Measurements from ENCODE around the gene CERK. TPM values are rescaled to one million over a fixed set of nuclear protein-coding genes. Genes with fewer than 3 reads are reported as not detected.

Gene CERK
- total RNA-seq, 4 donors from 2014 or later = 37.3 to 51.1 (median 48.0) TPM

GRCh38 chr22:46695346-46696228 lies 42.5 kb downstream of the CERK start:
- no peaks in the 10 kb centered on the region for H3K27me3 ChIP-seq
- H3K4me1 ChIP-seq = no peaks in the 10 kb centered on the region
- no peaks in the 10 kb centered on the region for H3K9me3 ChIP-seq
- no peak overlapping the region for H3K4me3 ChIP-seq
- TF ChIP-seq POLR2A (IDR thresholded peaks at IDR 0.05; ENCODE audit: low read depth) (no peak), EP300 (IDR thresholded peaks at IDR 0.05) (no peak), CTCF (IDR thresholded peaks at IDR 0.05) (no peak), POLR2AphosphoS5 (IDR thresholded peaks at IDR 0.05) (no peak)
- no peak overlapping the region for H3K27ac ChIP-seq (replicated peaks in 1 of 4)
- 94% methylated on average over 9 of the region's 25 CpGs for WGBS
- intact Hi-C loops (cut with DNase I) = no loop called here
- H3K36me3 ChIP-seq = peaks cover 77 to 100% (median 99%) of the 10 kb centered on the region in 4 donors
- DNase-seq (ENCODE audit: extremely low spot score) = no peak

GRCh38 chr22:46694416-46695170 lies 43.5 kb downstream of the CERK start:
- Histone ChIP-seq H3K27me3 (no peaks in the 10 kb centered on the region), H3K27ac (replicated peaks in 1 of 4) (no peak overlapping the region), H3K36me3 (peaks cover 75 to 100% (median 99%) of the 10 kb centered on the region in 4 donors), H3K9me3 (no peaks in the 10 kb centered on the region), H3K4me3 (no peak overlapping the region), H3K4me1 (no peaks in the 10 kb centered on the region)
- WGBS = 92% methylated on average over 12 of the region's 15 CpGs
- TF ChIP-seq CTCF (IDR thresholded peaks at IDR 0.05) (no peak), EP300 (IDR thresholded peaks at IDR 0.05) (no peak), POLR2AphosphoS5 (IDR thresholded peaks at IDR 0.05) (no peak), POLR2A (IDR thresholded peaks at IDR 0.05; ENCODE audit: low read depth) (no peak)
- DNase-seq (ENCODE audit: extremely low spot score) = no peak
- intact Hi-C loops (cut with DNase I) = no loop called here

- no peaks in the 10 kb centered on the region for H3K9me3 ChIP-seq
- H3K4me1 ChIP-seq = no peaks in the 10 kb centered on the region
- no peaks in the 10 kb centered on the region for H3K27me3 ChIP-seq
- no peak overlapping the region for H3K27ac ChIP-seq (replicated peaks in 1 of 4)
- TF ChIP-seq POLR2AphosphoS5 (IDR thresholded peaks at IDR 0.05) = no peak
- no peak for TF ChIP-seq EP300 (IDR thresholded peaks at IDR 0.05)
- TF ChIP-seq CTCF (IDR thresholded peaks at IDR 0.05) = no peak
- no peak for DNase-seq (ENCODE audit: extremely low spot score)
- intact Hi-C loops (cut with DNase I) = no loop called here
- no peak overlapping the region for H3K4me3 ChIP-seq
- H3K36me3 ChIP-seq = peaks cover 74 to 100% (median 99%) of the 10 kb centered on the region in 4 donors
- WGBS = 82% methylated on average over 17 of the region's 17 CpGs
These were observed 44.2 kb downstream of the CERK start for GRCh38 chr22:46693634-46694415.

- no peak for DNase-seq (ENCODE audit: extremely low spot score)
- Histone ChIP-seq H3K27ac (replicated peaks in 1 of 4) (no peak overlapping the region), H3K36me3 (peaks cover 69 to 100% (median 96%) of the 10 kb centered on the region in 4 donors), H3K4me3 (no peak overlapping the region), H3K9me3 (no peaks in the 10 kb centered on the region), H3K27me3 (no peaks in the 10 kb centered on the region), H3K4me1 (peaks cover under 1 to 20% (median 7%) of the 10 kb centered on the region in 4 donors)
- TF ChIP-seq CTCF (IDR thresholded peaks at IDR 0.05) (no peak), EP300 (IDR thresholded peaks at IDR 0.05) (no peak), POLR2A (IDR thresholded peaks at IDR 0.05; ENCODE audit: low read depth) (no peak), POLR2AphosphoS5 (IDR thresholded peaks at IDR 0.05) (no peak)
- intact Hi-C loops (cut with DNase I) = no loop called here
- 94% methylated on average over 16 of the region's 17 CpGs for WGBS
These were observed 46.5 kb downstream of the CERK start for GRCh38 chr22:46691571-46691970.

Measured in esophagus muscularis mucosa (tissue), 4 donors.